K562 (cell line): ENCODE results near the gene ZFP3. TPM values are rescaled to one million over a fixed set of nuclear protein-coding genes. Genes with fewer than 3 reads are reported as not detected.

Experiments
- ARID1B ChIP-seq: fragments of 450-650 bp; IDR thresholded peaks from 2 replicates; pipeline ENCODE4 v1.6.1; 2016; ENCODE audit warnings: antibody characterized with exemption, mild to moderate bottlenecking, inconsistent platforms
- BDP1 ChIP-seq: IDR thresholded peaks from 3 replicates; pipeline ENCODE4 v1.6.1; 2011; ENCODE audit not compliant: insufficient read length, insufficient read depth
- CBFA2T2 ChIP-seq: fragments of 450-650 bp; conservative IDR thresholded peaks from 2 replicates; pipeline ENCODE4 v1.6.1; 2017; ENCODE audit warnings: mild to moderate bottlenecking
- CBFA2T3 ChIP-seq: fragments of 450-650 bp; IDR thresholded peaks from 2 replicates; pipeline ENCODE4 v1.6.1; 2017
- CCAR2 ChIP-seq: fragments of 200-400 bp; formaldehyde crosslinking; IDR thresholded peaks from 2 replicates; pipeline ENCODE4 v1.6.1; 2017; ENCODE audit warnings: mild to moderate bottlenecking, low read depth, low read length
- CEBPG ChIP-seq, 3 experiments: fragments of 200-800 bp in 1 of 3; sonication (Bioruptor generic) in 1 of 3; sonication (generic) in 1 of 3; formaldehyde crosslinking in 1 of 3; IDR thresholded peaks in 2 of 3; conservative IDR thresholded peaks in 1 of 3; 2 replicates each; pipeline versions ENCODE4 v1.6.1 to v1.8.0; 2016 to 2022; ENCODE audit warnings: missing compliant biosample characterization in 2 of 3, missing genetic modification characterization in 2 of 3, mild to moderate bottlenecking in 1 of 3, missing genetic modification reagents in 1 of 3
- CHCHD3 ChIP-seq: fragments of 250-450 bp; sonication (Bioruptor Pico); IDR thresholded peaks from 2 replicates; pipeline ENCODE4 v2.1.2; 2022; ENCODE audit warnings: mild to moderate bottlenecking
- DPF2 ChIP-seq: fragments of 450-650 bp; IDR thresholded peaks from 2 replicates; pipeline ENCODE4 v1.6.1; 2016
- ELF1 ChIP-seq: fragments of 200-800 bp; sonication (Bioruptor generic); IDR thresholded peaks from 2 replicates; pipeline ENCODE4 v1.6.1; 2016; ENCODE audit warnings: missing genetic modification characterization, missing compliant biosample characterization
- ILF3 ChIP-seq: fragments of 450-650 bp; IDR thresholded peaks from 2 replicates; pipeline ENCODE4 v1.6.1; 2018; ENCODE audit warnings: antibody characterized with exemption, mild to moderate bottlenecking, moderate library complexity, borderline replicate concordance
- JUND ChIP-seq, 2 experiments: IDR thresholded peaks; 2 replicates in 1 of 2; 3 replicates in 1 of 2; pipeline ENCODE4 v1.6.1; 2011; ENCODE audit warnings: borderline replicate concordance in 2 of 2, low read depth in 2 of 2, low read length in 2 of 2, improper control_type of control experiment in 1 of 2, missing biosample characterization in 1 of 2, missing genetic modification characterization in 1 of 2, missing genetic modification reagents in 1 of 2
- MXI1 ChIP-seq: IDR thresholded peaks from 2 replicates; pipeline ENCODE4 v1.6.1; 2011; ENCODE audit warnings: low read depth, mild to moderate bottlenecking, improper control_type of control experiment, low read length
- NCOR1 ChIP-seq: fragments of 450-650 bp; IDR thresholded peaks from 2 replicates; pipeline ENCODE4 v1.6.1; 2016; ENCODE audit warnings: mild to moderate bottlenecking, moderate library complexity
- PHF20 ChIP-seq: fragments of 450-650 bp; IDR thresholded peaks from 2 replicates; pipeline ENCODE4 v1.6.1; 2018; ENCODE audit not compliant: partially characterized antibody
- SRF ChIP-seq, 2 experiments: fragments of 250-450, 450-650 bp in 1 of 2; sonication (Bioruptor Pico) in 1 of 2; sonication (generic) in 1 of 2; formaldehyde crosslinking; IDR thresholded peaks; 2 replicates each; pipeline versions ENCODE4 v1.5.0 to v1.5.1; 2020 to 2022; ENCODE audit warnings: mild to moderate bottlenecking in 1 of 2, missing genetic modification reagents in 1 of 2
- SUPT5H ChIP-seq: fragments of 450-650 bp; IDR thresholded peaks from 2 replicates; pipeline ENCODE4 v1.6.1; 2016
- TCF3 ChIP-seq: sonication (generic); formaldehyde crosslinking; IDR thresholded peaks from 2 replicates; pipeline ENCODE4 v1.4.0; 2020; ENCODE audit warnings: mild to moderate bottlenecking, missing genetic modification reagents
- ZEB2 ChIP-seq: fragments of 450-650 bp; IDR thresholded peaks from 2 replicates; pipeline ENCODE4 v1.6.1; 2016
- ZNF197 ChIP-seq: fragments of 200-800 bp; sonication (Bioruptor generic); IDR thresholded peaks from 2 replicates; pipeline ENCODE4 v1.6.1; 2016; ENCODE audit warnings: low read depth, missing genetic modification characterization, missing compliant biosample characterization
- ZNF253 ChIP-seq: fragments of 250-450 bp; sonication (Bioruptor Pico); conservative IDR thresholded peaks from 2 replicates; pipeline ENCODE4 v1.6.1; 2021; ENCODE audit warnings: mild to moderate bottlenecking
- ZNF780A ChIP-seq: fragments of 250-450 bp; sonication (Bioruptor Pico); IDR thresholded peaks from 2 replicates; pipeline ENCODE4 v1.5.0; 2021; ENCODE audit warnings: mild to moderate bottlenecking
- polyA plus RNA-seq, 8 experiments: library from polyadenylated mRNA; depleted of rRNA in 4 of 8; stranded (reverse) in 5 of 8; unstranded in 3 of 8; fragments of >200 nt; fragmentation: Nextera tagmentation in 2 of 8; fragmentation: Illumina TruSeq in 1 of 8; extraction: Ambion mirVana in 2 of 8; extraction: Trizol in 1 of 8; gene quantifications; 2 replicates each; pipeline versions ENCODE4 v1.2.1 to v1.2.3, GENCODE V29; 2011 to 2014; ENCODE audit warnings: inconsistent platforms in 1 of 8, missing spikeins in 1 of 8
- total RNA-seq, 7 experiments: library from RNA; depleted of rRNA in 6 of 7; stranded (reverse); fragments of >200 nt in 6 of 7; fragmentation: Illumina TruSeq in 2 of 7; extraction: Trizol in 2 of 7; gene quantifications; 2 replicates each; pipeline versions ENCODE4 v1.2.1 to v1.2.3, GENCODE V29; 2011 to 2021; ENCODE audit warnings: low replicate concordance in 1 of 7
- TF ChIP-seq, protein P1 (sequence below): fragments of 450-650 bp; IDR thresholded peaks from 2 replicates; pipeline ENCODE4 v1.6.1; 2017; ENCODE audit warnings: mild to moderate bottlenecking, moderate library complexity
- TF ChIP-seq, protein P2 (sequence below), 2 experiments: fragments of 450-650 bp in 1 of 2; sonication (generic) in 1 of 2; formaldehyde crosslinking in 1 of 2; IDR thresholded peaks in 1 of 2; conservative IDR thresholded peaks in 1 of 2; 2 replicates each; pipeline versions ENCODE4 v1.6.1 to v1.8.1; 2016 to 2023; ENCODE audit warnings: mild to moderate bottlenecking in 2 of 2, moderate library complexity in 2 of 2, inconsistent platforms in 1 of 2, missing genetic modification reagents in 1 of 2
- TF ChIP-seq, protein P3 (sequence below): fragments of 450-650 bp; IDR thresholded peaks from 2 replicates; pipeline ENCODE4 v1.6.1; 2017; ENCODE audit warnings: antibody characterized with exemption

The ZFP3 gene
- total and polyA plus RNA-seq, 9 of the 15 experiments (the other 6 are each of a cell fraction or from before 2014, with no cell fraction given): 0.04 TPM; not detected in 8

- TF ChIP-seq, protein P1, sequence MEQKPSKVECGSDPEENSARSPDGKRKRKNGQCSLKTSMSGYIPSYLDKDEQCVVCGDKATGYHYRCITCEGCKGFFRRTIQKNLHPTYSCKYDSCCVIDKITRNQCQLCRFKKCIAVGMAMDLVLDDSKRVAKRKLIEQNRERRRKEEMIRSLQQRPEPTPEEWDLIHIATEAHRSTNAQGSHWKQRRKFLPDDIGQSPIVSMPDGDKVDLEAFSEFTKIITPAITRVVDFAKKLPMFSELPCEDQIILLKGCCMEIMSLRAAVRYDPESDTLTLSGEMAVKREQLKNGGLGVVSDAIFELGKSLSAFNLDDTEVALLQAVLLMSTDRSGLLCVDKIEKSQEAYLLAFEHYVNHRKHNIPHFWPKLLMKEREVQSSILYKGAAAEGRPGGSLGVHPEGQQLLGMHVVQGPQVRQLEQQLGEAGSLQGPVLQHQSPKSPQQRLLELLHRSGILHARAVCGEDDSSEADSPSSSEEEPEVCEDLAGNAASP: no peak
- TF ChIP-seq TCF3 (CRISPR knock-in tag): peak; percentile 73
- TF ChIP-seq, protein P2, sequence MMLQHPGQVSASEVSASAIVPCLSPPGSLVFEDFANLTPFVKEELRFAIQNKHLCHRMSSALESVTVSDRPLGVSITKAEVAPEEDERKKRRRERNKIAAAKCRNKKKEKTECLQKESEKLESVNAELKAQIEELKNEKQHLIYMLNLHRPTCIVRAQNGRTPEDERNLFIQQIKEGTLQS (IDR thresholded peaks at IDR 0.05): peak; percentile 40; the same call in 1 of the 2 replicates
- TF ChIP-seq, protein P2 (CRISPR knock-in tag; conservative IDR thresholded peaks at IDR 0.05): no peak
- TF ChIP-seq CCAR2: no peak
- no peak for TF ChIP-seq ILF3
- no peak for TF ChIP-seq PHF20
- TF ChIP-seq ARID1B: peak; percentile 61
- no peak for TF ChIP-seq ZNF197 (CRISPR knock-in tag)
- TF ChIP-seq SUPT5H: no peak
- TF ChIP-seq MXI1: no peak
- TF ChIP-seq CHCHD3: no peak
- peak; percentile 73 for TF ChIP-seq CBFA2T2
- TF ChIP-seq BDP1: no peak
- TF ChIP-seq, protein P3, sequence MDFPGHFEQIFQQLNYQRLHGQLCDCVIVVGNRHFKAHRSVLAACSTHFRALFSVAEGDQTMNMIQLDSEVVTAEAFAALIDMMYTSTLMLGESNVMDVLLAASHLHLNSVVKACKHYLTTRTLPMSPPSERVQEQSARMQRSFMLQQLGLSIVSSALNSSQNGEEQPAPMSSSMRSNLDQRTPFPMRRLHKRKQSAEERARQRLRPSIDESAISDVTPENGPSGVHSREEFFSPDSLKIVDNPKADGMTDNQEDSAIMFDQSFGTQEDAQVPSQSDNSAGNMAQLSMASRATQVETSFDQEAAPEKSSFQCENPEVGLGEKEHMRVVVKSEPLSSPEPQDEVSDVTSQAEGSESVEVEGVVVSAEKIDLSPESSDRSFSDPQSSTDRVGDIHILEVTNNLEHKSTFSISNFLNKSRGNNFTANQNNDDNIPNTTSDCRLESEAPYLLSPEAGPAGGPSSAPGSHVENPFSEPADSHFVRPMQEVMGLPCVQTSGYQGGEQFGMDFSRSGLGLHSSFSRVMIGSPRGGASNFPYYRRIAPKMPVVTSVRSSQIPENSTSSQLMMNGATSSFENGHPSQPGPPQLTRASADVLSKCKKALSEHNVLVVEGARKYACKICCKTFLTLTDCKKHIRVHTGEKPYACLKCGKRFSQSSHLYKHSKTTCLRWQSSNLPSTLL: no peak
- TF ChIP-seq CEBPG (CRISPR knock-in tag; IDR thresholded peaks at IDR 0.05): no peak
- TF ChIP-seq CEBPG (tag; conservative IDR thresholded peaks at IDR 0.05 in 1 of 2, IDR thresholded peaks at IDR 0.05 in 1 of 2): no peak
- no peak for TF ChIP-seq ZNF780A (CRISPR knock-in tag)
- TF ChIP-seq DPF2: peak; percentile 29; the same call in 1 of the 2 replicates
- no peak for TF ChIP-seq SRF (CRISPR knock-in tag; IDR thresholded peaks at IDR 0.05)
- TF ChIP-seq ZEB2: 0 out of 2 replicates have a peak, but pooled peaks have one; percentile 48
- peak; percentile 87 for TF ChIP-seq CBFA2T3
- no peak for TF ChIP-seq ZNF253 (CRISPR knock-in tag)
- 0 out of 2 replicates have a peak, but pooled peaks have one; percentile 11 for TF ChIP-seq JUND (IDR thresholded peaks at IDR 0.05; ENCODE audit: borderline replicate concordance, low read depth, low read length)
- no peak for TF ChIP-seq JUND (tag; IDR thresholded peaks at IDR 0.05; ENCODE audit: borderline replicate concordance, low read depth, low read length)
- no peak for TF ChIP-seq ELF1 (tag)
- peak; percentile 48; the same call in 1 of the 2 replicates for TF ChIP-seq NCOR1
Measured at GRCh38 chr17:5042157-5043022, 35.9 kb upstream of the ZFP3 start (continued).
